Upper lobe of left lung (tissue), 6 donors: ENCODE measurements around the gene DUSP19. TPM values are rescaled to one million over a fixed set of nuclear protein-coding genes. Genes with fewer than 3 reads are reported as not detected.

Source experiments
- ATAC-seq, 2 donors: fragments of 200-7000 bp; cut with Tn5 transposase; one replicate each; pipeline ENCODE4 v1.9.1; 2022; ENCODE audit warnings: mild to moderate bottlenecking in 2 of 2, moderate library complexity in 2 of 2; ENCODE audit not compliant: low FRiP score in 2 of 2
- DNase-seq, 2 donors: peaks; one replicate each; pipeline ENCODE4 v3.0.0-alpha.2; 2019 to 2020
- H3K27ac ChIP-seq, 4 donors: fragments of 200-600 bp; sonication (generic); one replicate each; pipeline ENCODE4 v1.5.1; 2016 to 2019
- H3K27me3 ChIP-seq, 4 donors: fragments of 200-600 bp; sonication (generic); one replicate each; pipeline ENCODE4 v1.5.1; 2017 to 2019
- H3K36me3 ChIP-seq, 4 donors: fragments of 200-600 bp; sonication (generic); one replicate each; pipeline ENCODE4 v1.5.1; 2016 to 2019
- H3K4me1 ChIP-seq, 4 donors: fragments of 200-600 bp; sonication (generic); one replicate each; pipeline ENCODE4 v1.5.1; 2018 to 2019
- H3K4me3 ChIP-seq, 4 donors: fragments of 200-600 bp; sonication (generic); one replicate each; pipeline ENCODE4 v1.5.1; 2017 to 2019; ENCODE audit warnings: mild to moderate bottlenecking in 2 of 4, moderate library complexity in 1 of 4
- H3K9me3 ChIP-seq, 4 donors: fragments of 200-600 bp; sonication (generic); one replicate each; pipeline ENCODE4 v1.5.1; 2018 to 2019
- CTCF ChIP-seq, 6 experiments: fragments of 450-650 bp in 4 of 6; fragments of 200-600 bp in 2 of 6; sonication (generic) in 2 of 6; IDR thresholded peaks; one replicate each; pipeline ENCODE4 v1.5.1; 2016 to 2019; ENCODE audit warnings: antibody characterized with exemption in 6 of 6
- EP300 ChIP-seq, 4 donors: sonication (generic); formaldehyde crosslinking; IDR thresholded peaks; one replicate each; pipeline ENCODE4 v1.5.1; 2017; ENCODE audit warnings: antibody characterized with exemption in 4 of 4, control low read depth in 2 of 4
- POLR2A ChIP-seq, 4 donors: fragments of 450-650 bp; IDR thresholded peaks; one replicate each; pipeline ENCODE4 v1.5.1; 2016 to 2017; ENCODE audit warnings: antibody characterized with exemption in 4 of 4, mild to moderate bottlenecking in 2 of 4
- POLR2AphosphoS5 ChIP-seq, 2 donors: sonication (generic); formaldehyde crosslinking; IDR thresholded peaks; one replicate each; pipeline ENCODE4 v1.5.1; 2017; ENCODE audit warnings: antibody characterized with exemption in 2 of 2
- WGBS, 2 donors: methylation state at CpG; one replicate each; pipeline ENCODE4 v1.1.5; 2017 to 2018; 5-methylcytosine and 5-hydroxymethylcytosine counted together
- total RNA-seq, 6 donors: library from RNA; depleted of rRNA in 4 of 6; stranded (reverse); fragments of >200 nt in 4 of 6; gene quantifications; one replicate each; pipeline versions ENCODE4 v1.1.0 to v1.2.1, GENCODE V29; 2016 to 2021
- donor health status: DM: no; HTN: no; CAD: no; lungs with moderate emphysema.
- donor health status: DM: no; HTN: yes; CAD: no; lungs with severe emphysema.

The DUSP19 gene
- total RNA-seq = 1 to 10 TPM in 5 of 6 donors, under 1 TPM in 1; 1.00 to 3.5 (median 1.5) TPM

GRCh38 chr2:183078464-183079138 is at the start of gene DUSP19:
Gene DUSP19 (plus strand): TSS chr2:183078747. CDS start chr2:183078934, 187 bp downstream.
- peak in 1 of 2 donors; percentile 93 for DNase-seq
- ATAC-seq = peak; percentile 95
- WGBS, 2 donors = 3 to 5% methylated on average over 20 of the region's 20 CpGs
- Histone ChIP-seq H3K9me3 (no peaks in the 10 kb centered on the region), H3K27ac (peak within 1 kb of the TSS; percentile 62 to 87 (median 74)), H3K36me3 (no peaks in the 10 kb centered on the region), H3K27me3 (no peaks in the 10 kb centered on the region), H3K4me1 (peaks cover 4 to 15% (median 12%) of the 10 kb centered on the region in 4 donors), H3K4me3 (peak within 1 kb of the TSS; percentile 51 to 64 (median 57))
- peak; percentile 60 to 85 for TF ChIP-seq POLR2AphosphoS5 (IDR thresholded peaks at IDR 0.05)
- peak in 3 of 4 donors; percentile 11 to 80 (median 71) for TF ChIP-seq POLR2A (IDR thresholded peaks at IDR 0.05)
- no peak for TF ChIP-seq EP300 (IDR thresholded peaks at IDR 0.05)

GRCh38 chr2:183029219-183029618 is 49.3 kb upstream of the DUSP19 start:
- Histone ChIP-seq H3K27me3 (no peaks in the 10 kb centered on the region), H3K4me1 (peaks cover 12 to 44% (median 36%) of the 10 kb centered on the region in 4 donors), H3K36me3 (no peaks in the 10 kb centered on the region), H3K27ac (no peak overlapping the region), H3K9me3 (no peaks in the 10 kb centered on the region), H3K4me3 (no peak overlapping the region)
- no peak for ATAC-seq
- TF ChIP-seq CTCF (IDR thresholded peaks at IDR 0.05) (no peak), POLR2AphosphoS5 (IDR thresholded peaks at IDR 0.05) (no peak), EP300 (IDR thresholded peaks at IDR 0.05) (no peak), POLR2A (IDR thresholded peaks at IDR 0.05) (no peak)
- 87 to 97% methylated on average over 2 of the region's 2 CpGs for WGBS, 2 donors
- DNase-seq = no peak

DNA sequence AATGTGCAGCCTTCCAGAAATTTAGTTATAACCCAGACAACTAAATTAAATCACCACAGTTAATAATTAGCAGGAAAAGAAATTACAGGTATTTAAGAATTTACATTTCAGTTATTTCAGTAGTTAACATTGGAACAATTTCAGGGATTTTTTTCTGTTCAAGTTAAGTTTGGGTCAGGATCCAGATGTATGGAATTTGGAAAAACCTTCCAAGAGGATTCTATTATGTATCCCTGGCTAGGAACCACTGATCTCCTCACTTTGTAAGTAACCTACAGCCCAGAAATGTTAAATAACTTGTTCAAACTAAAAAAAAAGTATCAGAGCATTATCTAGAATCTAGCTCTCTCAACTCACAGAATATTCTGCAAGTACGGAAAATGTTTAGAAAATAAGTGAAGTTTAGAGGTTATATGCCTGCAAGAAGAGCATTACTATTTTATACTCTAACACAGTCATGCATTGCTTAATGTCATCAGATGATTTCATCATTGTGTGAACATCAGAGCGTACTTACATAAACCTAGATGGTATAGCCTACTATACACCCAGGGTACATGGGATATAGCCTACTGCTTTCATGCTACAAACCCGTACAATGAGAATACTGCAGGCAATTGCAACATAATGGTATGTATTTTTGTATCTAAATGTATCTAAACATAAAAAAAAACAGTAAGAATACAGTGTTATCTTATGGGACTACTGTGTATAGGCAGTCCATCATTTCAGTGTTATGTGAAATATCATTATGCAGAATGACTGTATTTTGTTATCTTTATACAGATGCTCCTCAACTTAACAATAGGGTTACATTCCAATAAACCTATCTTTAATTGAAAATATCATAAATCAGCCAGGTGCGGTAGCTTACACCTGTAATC is 46.4 kb upstream of the DUSP19 start:
- ATAC-seq (no peak), DNase-seq (no peak)
- no peak overlapping the region for H3K4me3 ChIP-seq
- no peaks in the 10 kb centered on the region for H3K9me3 ChIP-seq
- no peaks in the 10 kb centered on the region for H3K27me3 ChIP-seq
- H3K36me3 ChIP-seq = no peaks in the 10 kb centered on the region
- no peak for TF ChIP-seq CTCF (IDR thresholded peaks at IDR 0.05)
- TF ChIP-seq POLR2AphosphoS5 (IDR thresholded peaks at IDR 0.05) = no peak
- no peak for TF ChIP-seq POLR2A (IDR thresholded peaks at IDR 0.05)
- TF ChIP-seq EP300 (IDR thresholded peaks at IDR 0.05) = no peak
- H3K4me1 ChIP-seq = peaks cover 27 to 59% (median 45%) of the 10 kb centered on the region in 4 donors
- no peak overlapping the region for H3K27ac ChIP-seq
- WGBS, 2 donors = 82 to 89% methylated on average over 4 of the region's 4 CpGs

GRCh38 chr2:183033951-183034350 is 44.6 kb upstream of the DUSP19 start:
- H3K4me1 ChIP-seq = peaks cover 30 to 70% (median 43%) of the 10 kb centered on the region in 4 donors
- no peaks in the 10 kb centered on the region for H3K9me3 ChIP-seq
- peaks cover 0 to 9% (median 0%) of the 10 kb centered on the region in 4 donors for H3K27me3 ChIP-seq
- no peak for ATAC-seq
- no peak for TF ChIP-seq EP300 (IDR thresholded peaks at IDR 0.05)
- no peak for TF ChIP-seq POLR2AphosphoS5 (IDR thresholded peaks at IDR 0.05)
- TF ChIP-seq POLR2A (IDR thresholded peaks at IDR 0.05) = no peak
- no peak for TF ChIP-seq CTCF (IDR thresholded peaks at IDR 0.05)
- WGBS, 2 donors = 75 to 88% methylated on average over 1 of the region's 1 CpG
- no peaks in the 10 kb centered on the region for H3K36me3 ChIP-seq
- no peak overlapping the region for H3K4me3 ChIP-seq
- DNase-seq = no peak
- H3K27ac ChIP-seq = no peak overlapping the region

DNA sequence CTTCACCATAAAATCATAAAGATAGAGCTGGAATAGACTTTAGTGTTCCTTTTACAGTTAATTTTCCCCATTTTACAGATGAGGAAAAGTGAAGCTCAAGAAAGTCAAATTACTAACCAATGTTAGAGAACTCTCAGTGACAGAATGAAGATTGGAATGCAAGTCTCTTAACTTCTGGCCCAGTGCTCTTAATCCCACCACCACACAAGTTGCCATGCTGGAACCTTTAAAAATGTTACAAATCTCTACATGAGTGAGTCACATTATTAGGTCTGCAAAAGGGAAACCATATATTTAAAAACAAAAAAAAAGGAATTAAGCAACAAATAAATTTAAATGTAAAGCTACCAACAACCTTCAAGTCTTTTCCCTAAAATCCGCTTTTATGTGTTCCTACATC is 43.7 kb upstream of the DUSP19 start:
- H3K9me3 ChIP-seq = no peaks in the 10 kb centered on the region
- H3K27me3 ChIP-seq = peaks cover 0 to 9% (median 0%) of the 10 kb centered on the region in 4 donors
- TF ChIP-seq CTCF (IDR thresholded peaks at IDR 0.05) (no peak), POLR2A (IDR thresholded peaks at IDR 0.05) (no peak), POLR2AphosphoS5 (IDR thresholded peaks at IDR 0.05) (no peak), EP300 (IDR thresholded peaks at IDR 0.05) (no peak)
- H3K4me3 ChIP-seq = no peak overlapping the region
- H3K36me3 ChIP-seq = no peaks in the 10 kb centered on the region
- no peak overlapping the region for H3K27ac ChIP-seq
- WGBS, 2 donors = 96% methylated on average over 1 of the region's 1 CpG
- DNase-seq = no peak
- H3K4me1 ChIP-seq = peaks cover 33 to 70% (median 41%) of the 10 kb centered on the region in 4 donors
- no peak for ATAC-seq
